ENCODE measurements around the gene LRP8.

Gene LRP8

DNA sequence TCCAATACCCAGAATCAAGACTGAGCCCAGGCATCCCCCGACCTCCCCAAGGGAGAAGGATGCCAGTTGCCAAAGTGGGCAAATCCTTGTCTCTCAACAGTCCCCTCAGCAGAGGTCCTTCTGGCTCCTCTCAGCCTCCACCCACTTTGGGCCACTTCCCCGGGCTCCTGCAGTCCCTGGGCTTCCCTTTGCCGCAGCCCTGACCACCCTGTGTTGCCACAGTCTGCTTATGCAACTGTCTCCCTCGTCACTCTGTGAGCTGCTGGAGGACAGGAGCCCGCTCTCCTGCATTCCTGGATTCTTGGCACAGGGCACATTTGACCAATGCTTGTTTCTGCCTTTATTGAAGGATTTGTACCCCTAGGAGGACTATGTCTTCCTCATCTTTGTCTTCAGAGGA is 2.9 kb upstream of the LRP8 start:
- no peak overlapping the region for H3K4me3 ChIP-seq (ENCODE audit: insufficient read depth, low read depth, low read length)
- 83 to 92% methylated on average over 5 of the region's 5 CpGs for WGBS, 2 experiments

DNA sequence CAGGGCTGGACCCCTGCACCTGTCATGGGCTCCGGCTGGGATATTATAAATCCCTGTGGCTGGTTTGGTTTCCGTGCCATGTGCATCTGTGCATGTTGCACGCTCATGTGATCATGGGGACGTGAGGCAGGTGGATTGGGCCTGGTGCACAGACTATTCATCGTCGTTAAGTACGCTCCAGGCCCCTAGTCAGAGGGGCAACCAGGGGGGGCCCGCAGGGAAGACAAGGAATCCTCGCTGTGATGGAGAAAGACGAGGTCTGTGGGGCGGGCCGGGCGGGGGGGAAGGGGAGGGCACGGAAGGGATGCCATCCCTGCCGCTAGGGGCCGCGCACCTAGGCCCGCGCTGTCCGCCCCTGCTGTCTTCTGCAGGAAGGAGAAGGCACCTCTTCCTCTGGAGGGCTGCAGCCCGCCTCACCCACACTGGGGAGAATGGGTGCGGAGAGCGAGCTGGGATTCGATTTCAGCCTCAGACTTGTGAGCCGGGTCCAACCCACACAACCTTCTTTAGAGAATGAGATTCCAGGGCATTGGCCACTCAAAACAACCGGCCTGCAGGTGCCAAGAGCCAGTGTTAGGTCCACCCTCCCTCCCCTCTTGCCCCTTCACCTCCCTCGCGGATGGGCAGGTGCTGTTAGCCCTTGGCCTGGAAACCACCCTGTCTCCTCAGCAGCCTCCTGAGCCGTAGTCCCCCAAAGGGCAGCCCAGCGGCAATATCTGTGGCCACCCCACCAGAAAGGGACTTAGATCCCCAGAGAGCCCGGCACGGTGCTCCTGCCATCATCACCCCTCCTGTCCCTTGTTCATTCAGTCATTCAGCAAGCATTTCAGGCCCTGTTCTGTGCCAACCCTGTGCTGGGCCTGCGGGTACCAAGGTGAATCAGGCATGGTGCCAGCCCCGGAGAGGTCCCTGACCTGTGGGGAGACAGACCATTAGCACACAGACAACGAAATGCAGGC is 950 bp upstream of the LRP8 start:
- H3K4me1 ChIP-seq (ENCODE audit: control insufficient read depth, insufficient read depth, low read length), result no peaks in the 10 kb centered on the region
- peak overlapping the region; percentile 11 for H3K27ac ChIP-seq (ENCODE audit: insufficient read depth, low read depth, low read length, poor library complexity, severe bottlenecking)
- H3K36me3 ChIP-seq (ENCODE audit: control insufficient read depth, insufficient read depth, low read length), result no peaks in the 10 kb centered on the region
- WGBS, 2 experiments, result 29 to 31% methylated on average over 35 of the region's 35 CpGs
- H3K27me3 ChIP-seq (ENCODE audit: control insufficient read depth, insufficient read depth, low read length, poor library complexity, severe bottlenecking), result peaks cover 9% of the 10 kb centered on the region
- no peaks in the 10 kb centered on the region for H3K9me3 ChIP-seq (ENCODE audit: control insufficient read depth, low read length)
- H3K4me3 ChIP-seq (ENCODE audit: insufficient read depth, low read depth, low read length), result peak overlapping the region; percentile 48

More for the DNA sequence above, 2.9 kb upstream of the LRP8 start:
- Histone ChIP-seq H3K27me3 (ENCODE audit: control insufficient read depth, insufficient read depth, low read length, poor library complexity, severe bottlenecking) (peaks cover 4% of the 10 kb centered on the region), H3K27ac (ENCODE audit: insufficient read depth, low read depth, low read length, poor library complexity, severe bottlenecking) (no peak overlapping the region), H3K4me1 (ENCODE audit: control insufficient read depth, insufficient read depth, low read length) (no peaks in the 10 kb centered on the region), H3K36me3 (ENCODE audit: control insufficient read depth, insufficient read depth, low read length) (no peaks in the 10 kb centered on the region), H3K9me3 (ENCODE audit: control insufficient read depth, low read length) (no peaks in the 10 kb centered on the region)

DNA sequence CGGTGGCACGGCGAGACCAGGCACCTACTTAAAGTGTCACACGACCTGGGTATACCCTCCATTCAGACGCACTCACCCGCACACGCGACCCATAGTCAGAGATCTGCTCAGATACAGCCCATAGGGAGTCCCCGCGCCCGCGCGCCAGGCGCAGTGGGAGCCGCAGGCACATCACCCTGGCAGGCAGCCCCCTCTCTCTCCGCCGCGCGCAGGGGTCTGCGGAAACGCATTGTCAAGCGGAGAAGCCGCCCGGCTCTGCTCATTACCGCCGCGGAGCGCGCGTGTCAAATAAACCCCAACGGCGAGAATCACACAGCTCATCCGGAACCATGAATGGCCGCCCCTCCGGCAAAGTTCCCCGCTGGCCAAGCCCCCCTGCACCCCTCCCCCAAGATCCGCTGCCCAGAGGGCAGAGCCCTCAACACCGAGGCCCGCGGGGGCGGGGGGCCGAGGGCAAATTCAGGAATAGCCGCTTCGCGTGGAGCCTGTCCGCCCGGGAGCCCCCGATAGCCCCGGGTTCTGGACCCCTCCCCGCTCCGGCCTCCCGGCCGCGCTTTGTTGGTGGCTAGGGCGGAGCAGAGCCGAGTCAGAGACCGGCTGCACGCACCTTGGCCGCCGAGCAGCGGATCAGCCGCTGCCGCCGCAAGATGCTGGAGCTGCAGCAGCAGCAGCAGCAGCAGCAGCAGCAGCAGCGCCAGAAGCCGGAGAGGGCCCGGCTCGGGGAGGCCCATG is 522 bp downstream of the LRP8 start:
- peak overlapping the region; percentile 72 for H3K4me3 ChIP-seq (ENCODE audit: insufficient read depth, low read depth, low read length)
- WGBS, 2 experiments, result 0% methylated on average over 68 of the region's 68 CpGs
- H3K4me1 ChIP-seq (ENCODE audit: control insufficient read depth, insufficient read depth, low read length), result no peaks in the 10 kb centered on the region
- H3K27ac ChIP-seq (ENCODE audit: insufficient read depth, low read depth, low read length, poor library complexity, severe bottlenecking), result peak overlapping the region; percentile 62
- H3K27me3 ChIP-seq (ENCODE audit: control insufficient read depth, insufficient read depth, low read length, poor library complexity, severe bottlenecking), result peaks cover 9% of the 10 kb centered on the region
- H3K9me3 ChIP-seq (ENCODE audit: control insufficient read depth, low read length), result no peaks in the 10 kb centered on the region
- H3K36me3 ChIP-seq (ENCODE audit: control insufficient read depth, insufficient read depth, low read length), result no peaks in the 10 kb centered on the region

DNA sequence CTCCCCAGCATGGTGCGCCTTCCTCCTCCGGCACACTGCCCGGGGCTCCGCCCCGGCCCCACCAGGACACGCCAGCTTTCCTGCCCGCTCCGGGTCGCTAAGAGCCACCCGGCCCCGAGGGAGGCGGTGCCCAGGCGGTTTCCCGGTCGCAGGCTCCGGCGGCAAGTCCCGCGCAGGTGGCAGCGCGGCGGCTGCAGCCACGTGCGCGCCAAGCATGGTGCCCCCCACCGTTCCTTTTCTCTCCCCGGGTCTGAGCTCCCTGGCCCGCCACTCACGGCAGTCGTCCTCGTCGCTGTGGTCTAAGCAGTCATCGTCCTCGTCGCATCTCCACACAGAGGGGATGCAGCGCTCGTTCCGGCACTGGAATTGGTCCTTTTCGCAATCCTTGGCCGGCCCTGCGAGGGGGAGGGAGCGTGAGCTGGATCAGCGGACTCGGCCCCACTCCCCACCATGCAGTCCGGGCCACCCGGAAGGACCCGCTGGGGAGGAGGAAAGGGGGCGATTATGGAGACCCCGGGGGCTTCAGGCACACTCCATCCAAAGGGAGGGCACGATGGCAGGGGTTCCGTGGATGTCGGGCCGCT is 1.2 kb downstream of the LRP8 start:
- Histone ChIP-seq H3K9me3 (ENCODE audit: control insufficient read depth, low read length) (no peaks in the 10 kb centered on the region), H3K4me1 (ENCODE audit: control insufficient read depth, insufficient read depth, low read length) (peaks cover 2% of the 10 kb centered on the region), H3K27ac (ENCODE audit: insufficient read depth, low read depth, low read length, poor library complexity, severe bottlenecking) (peak overlapping the region; percentile 5), H3K27me3 (ENCODE audit: control insufficient read depth, insufficient read depth, low read length, poor library complexity, severe bottlenecking) (peaks cover 9% of the 10 kb centered on the region), H3K36me3 (ENCODE audit: control insufficient read depth, insufficient read depth, low read length) (no peaks in the 10 kb centered on the region), H3K4me3 (ENCODE audit: insufficient read depth, low read depth, low read length) (peak overlapping the region; percentile 72)
- 0 to 1% methylated on average over 53 of the region's 53 CpGs for WGBS, 2 experiments

DNA sequence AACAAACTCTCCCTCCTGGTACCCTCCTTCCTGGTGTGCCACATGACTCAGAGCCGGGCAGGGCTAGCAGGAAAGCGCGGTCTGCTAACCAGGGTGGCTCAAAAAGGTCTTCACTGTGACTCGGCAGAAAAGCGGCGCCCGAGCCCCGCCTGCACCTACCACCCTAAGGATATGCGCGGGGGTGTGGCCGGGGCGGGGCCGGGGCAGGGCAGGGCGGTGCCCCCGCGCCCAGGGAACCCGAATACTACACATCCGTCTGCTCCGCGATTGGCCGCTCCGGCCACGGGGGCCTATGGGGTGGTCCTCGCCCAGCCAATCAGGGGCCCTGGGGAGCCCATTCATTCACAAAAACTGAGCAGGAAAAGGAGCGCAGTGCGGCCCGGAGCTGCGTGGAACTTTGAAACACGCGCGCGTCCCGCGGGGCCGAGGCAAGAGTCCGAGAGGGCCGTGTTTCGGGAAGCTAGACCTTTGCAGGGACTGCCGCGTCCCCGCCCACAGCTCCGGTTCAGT is 1.7 kb downstream of the LRP8 start:
- no peaks in the 10 kb centered on the region for H3K9me3 ChIP-seq (ENCODE audit: control insufficient read depth, low read length)
- H3K4me3 ChIP-seq (ENCODE audit: insufficient read depth, low read depth, low read length), result peak overlapping the region; percentile 72
- peaks cover 9% of the 10 kb centered on the region for H3K27me3 ChIP-seq (ENCODE audit: control insufficient read depth, insufficient read depth, low read length, poor library complexity, severe bottlenecking)
- H3K27ac ChIP-seq (ENCODE audit: insufficient read depth, low read depth, low read length, poor library complexity, severe bottlenecking), result peak overlapping the region; percentile 5
- 0 to 1% methylated on average over 42 of the region's 42 CpGs for WGBS, 2 experiments
- H3K36me3 ChIP-seq (ENCODE audit: control insufficient read depth, insufficient read depth, low read length), result no peaks in the 10 kb centered on the region
- peaks cover 6% of the 10 kb centered on the region for H3K4me1 ChIP-seq (ENCODE audit: control insufficient read depth, insufficient read depth, low read length)

DNA sequence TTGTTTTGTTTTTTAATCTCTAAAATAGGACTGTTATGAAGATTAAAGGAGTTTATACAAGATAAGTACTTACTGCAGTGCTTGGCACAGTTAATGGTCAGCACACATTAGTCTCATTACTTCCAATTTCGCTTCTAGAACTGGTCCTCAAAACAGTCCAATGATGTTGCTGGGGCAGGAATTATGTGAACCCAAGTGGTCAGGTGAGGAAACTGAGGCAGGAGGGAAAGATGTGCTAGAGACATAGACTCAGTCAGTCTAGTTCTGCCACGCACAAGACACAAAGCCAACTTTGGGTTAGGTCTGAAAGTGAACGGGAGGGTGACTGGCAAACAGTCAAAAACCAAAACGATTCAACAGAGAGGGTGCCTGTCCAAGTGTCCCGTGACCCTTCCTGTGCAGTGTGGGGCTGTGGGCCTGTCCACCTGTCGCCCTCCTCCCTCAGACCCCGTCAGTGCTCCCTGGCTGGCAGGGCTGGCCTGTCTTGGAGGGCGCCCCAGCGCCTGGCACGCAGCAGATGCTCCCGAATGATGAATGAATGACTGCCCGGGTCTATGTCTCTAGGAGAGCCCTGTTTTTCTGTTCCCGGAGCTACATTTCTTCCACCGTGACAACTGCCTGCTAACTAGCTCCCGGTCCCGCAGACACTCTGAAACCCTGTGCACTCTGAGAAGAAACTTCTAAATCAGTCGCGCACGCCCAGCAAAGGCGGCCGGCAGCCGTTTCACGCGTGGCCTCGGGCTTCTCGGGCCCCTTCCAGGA is 2.4 kb downstream of the LRP8 start:
- peak overlapping the region; percentile 72 for H3K4me3 ChIP-seq (ENCODE audit: insufficient read depth, low read depth, low read length)
- no peak overlapping the region for H3K27ac ChIP-seq (ENCODE audit: insufficient read depth, low read depth, low read length, poor library complexity, severe bottlenecking)
- peaks cover 9% of the 10 kb centered on the region for H3K27me3 ChIP-seq (ENCODE audit: control insufficient read depth, insufficient read depth, low read length, poor library complexity, severe bottlenecking)
- H3K9me3 ChIP-seq (ENCODE audit: control insufficient read depth, low read length), result no peaks in the 10 kb centered on the region
- WGBS, 2 experiments, result 41 to 44% methylated on average over 26 of the region's 26 CpGs
- peaks cover 6% of the 10 kb centered on the region for H3K4me1 ChIP-seq (ENCODE audit: control insufficient read depth, insufficient read depth, low read length)
- no peaks in the 10 kb centered on the region for H3K36me3 ChIP-seq (ENCODE audit: control insufficient read depth, insufficient read depth, low read length)

DNA sequence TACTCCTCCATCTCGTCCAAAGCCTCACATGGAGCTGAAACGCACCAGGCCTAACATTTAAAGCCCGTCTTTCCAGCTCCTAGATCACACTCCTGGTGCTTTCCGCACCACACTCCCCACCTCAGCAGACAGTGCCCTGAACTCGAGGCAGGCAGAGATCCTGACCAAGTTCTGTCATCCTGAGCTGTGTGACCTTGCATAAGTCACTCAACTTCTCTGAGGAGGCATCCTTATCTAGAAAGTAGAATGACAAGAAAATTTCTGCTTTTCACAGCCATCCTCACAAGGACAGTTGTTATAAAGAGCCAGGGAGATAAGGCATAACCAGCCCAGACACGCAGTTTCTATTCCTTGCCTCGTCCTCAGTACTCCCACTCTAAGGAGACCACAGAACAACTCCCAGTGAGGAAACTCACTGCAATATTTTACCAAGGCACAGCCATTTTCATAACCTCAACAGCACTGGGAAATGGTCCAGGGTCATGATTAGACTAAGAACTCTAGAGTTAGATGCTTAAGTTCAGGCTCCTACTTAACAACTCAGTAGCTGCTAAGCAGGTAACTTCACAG is 3.1 kb downstream of the LRP8 start:
- H3K27me3 ChIP-seq (ENCODE audit: control insufficient read depth, insufficient read depth, low read length, poor library complexity, severe bottlenecking), result peaks cover 9% of the 10 kb centered on the region
- no peaks in the 10 kb centered on the region for H3K36me3 ChIP-seq (ENCODE audit: control insufficient read depth, insufficient read depth, low read length)
- no peak overlapping the region for H3K27ac ChIP-seq (ENCODE audit: insufficient read depth, low read depth, low read length, poor library complexity, severe bottlenecking)
- peaks cover 6% of the 10 kb centered on the region for H3K4me1 ChIP-seq (ENCODE audit: control insufficient read depth, insufficient read depth, low read length)
- no peak overlapping the region for H3K4me3 ChIP-seq (ENCODE audit: insufficient read depth, low read depth, low read length)
- 95 to 96% methylated on average over 7 of the region's 7 CpGs for WGBS, 2 experiments
- no peaks in the 10 kb centered on the region for H3K9me3 ChIP-seq (ENCODE audit: control insufficient read depth, low read length)

DNA sequence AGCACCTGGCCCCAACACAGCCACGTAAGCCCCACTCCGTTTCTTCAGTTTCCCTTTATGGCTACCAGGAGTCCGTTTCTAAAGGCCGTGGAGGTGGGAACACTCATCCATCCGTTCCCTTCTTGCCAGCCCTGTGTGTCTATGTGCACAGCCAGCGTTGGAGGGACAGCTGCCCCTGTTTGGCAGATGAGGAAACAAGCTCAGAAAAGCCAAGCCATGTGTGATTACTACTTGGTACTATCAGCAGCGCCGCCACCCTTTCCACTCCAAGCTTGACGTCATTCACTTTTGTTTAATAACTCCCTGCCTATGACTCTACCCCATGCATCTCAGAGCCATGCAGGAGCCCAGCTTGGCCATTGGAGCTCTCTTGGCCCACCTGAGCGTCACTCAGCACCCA is 3.5 kb downstream of the LRP8 start:
- no peak overlapping the region for H3K4me3 ChIP-seq (ENCODE audit: insufficient read depth, low read depth, low read length)
- H3K27me3 ChIP-seq (ENCODE audit: control insufficient read depth, insufficient read depth, low read length, poor library complexity, severe bottlenecking), result peaks cover 9% of the 10 kb centered on the region
- H3K27ac ChIP-seq (ENCODE audit: insufficient read depth, low read depth, low read length, poor library complexity, severe bottlenecking), result no peak overlapping the region
- WGBS, 2 experiments, result 94 to 97% methylated on average over 10 of the region's 10 CpGs
- H3K9me3 ChIP-seq (ENCODE audit: control insufficient read depth, low read length), result no peaks in the 10 kb centered on the region
- H3K36me3 ChIP-seq (ENCODE audit: control insufficient read depth, insufficient read depth, low read length), result no peaks in the 10 kb centered on the region
- peaks cover 6% of the 10 kb centered on the region for H3K4me1 ChIP-seq (ENCODE audit: control insufficient read depth, insufficient read depth, low read length)

DNA sequence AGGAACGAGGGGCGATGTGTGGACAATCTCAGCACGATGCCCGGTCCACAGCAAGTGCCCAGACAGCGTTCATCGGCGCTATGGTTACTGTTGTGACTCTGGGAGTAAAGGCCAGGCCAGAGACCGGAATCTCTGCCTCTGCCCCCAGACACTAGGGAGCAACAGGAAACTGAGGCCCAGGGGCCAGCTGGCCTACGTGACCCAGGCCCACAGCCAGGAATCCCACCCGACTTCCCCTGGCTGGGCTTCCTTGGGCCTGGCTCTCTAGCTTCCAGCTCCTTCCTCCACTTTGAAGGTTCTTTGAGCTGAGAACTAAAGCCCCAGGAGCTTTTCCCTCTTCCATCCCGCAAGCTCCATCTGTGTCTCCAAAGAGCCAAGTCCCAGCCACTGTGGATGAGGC is 4.6 kb downstream of the LRP8 start:
- H3K27ac ChIP-seq (ENCODE audit: insufficient read depth, low read depth, low read length, poor library complexity, severe bottlenecking), result no peak overlapping the region
- H3K27me3 ChIP-seq (ENCODE audit: control insufficient read depth, insufficient read depth, low read length, poor library complexity, severe bottlenecking), result peaks cover 9% of the 10 kb centered on the region
- peaks cover 6% of the 10 kb centered on the region for H3K4me1 ChIP-seq (ENCODE audit: control insufficient read depth, insufficient read depth, low read length)
- H3K36me3 ChIP-seq (ENCODE audit: control insufficient read depth, insufficient read depth, low read length), result no peaks in the 10 kb centered on the region
- no peaks in the 10 kb centered on the region for H3K9me3 ChIP-seq (ENCODE audit: control insufficient read depth, low read length)
- WGBS, 2 experiments, result 94 to 95% methylated on average over 11 of the region's 11 CpGs
- no peak overlapping the region for H3K4me3 ChIP-seq (ENCODE audit: insufficient read depth, low read depth, low read length)
